Ascending aorta (tissue), 2 donors: ENCODE results near the gene MRPL10. TPM values are rescaled to one million over a fixed set of nuclear protein-coding genes. Genes with fewer than 3 reads are reported as not detected.

Experiments used
- DNase-seq, 2 donors: peaks; one replicate each; pipeline ENCODE4 v3.0.0-alpha.2; 2019; ENCODE audit warnings: low spot score in 2 of 2
- H3K27ac ChIP-seq, 2 donors: fragments of 200-600 bp; sonication (generic); one replicate each; pipeline ENCODE4 v1.5.1; 2016 to 2017; ENCODE audit warnings: mild to moderate bottlenecking in 1 of 2
- H3K27me3 ChIP-seq: fragments of 200-600 bp; sonication (generic); one replicate; pipeline ENCODE4 v1.5.1; 2017
- H3K36me3 ChIP-seq, 2 donors: fragments of 200-600 bp; sonication (generic); one replicate each; pipeline ENCODE4 v1.5.1; 2016
- H3K4me1 ChIP-seq, 2 donors: fragments of 200-600 bp; sonication (generic); one replicate each; pipeline ENCODE4 v1.5.1; 2016 to 2017; ENCODE audit warnings: mild to moderate bottlenecking in 1 of 2
- H3K4me3 ChIP-seq, 2 donors: fragments of 200-600 bp; sonication (generic); one replicate each; pipeline ENCODE4 v1.5.1; 2016 to 2017; ENCODE audit warnings: mild to moderate bottlenecking in 1 of 2
- H3K9me3 ChIP-seq, 2 donors: fragments of 200-600 bp; sonication (generic); one replicate each; pipeline ENCODE4 v1.5.1; 2016
- intact Hi-C: fragments of 100-400 bp; cut with DNase I; formaldehyde crosslinking; loops from one replicate; pipeline ENCODE4 v1.15.1; 2023
- total RNA-seq: library from RNA; depleted of rRNA; stranded (reverse); fragments of >200 nt; gene quantifications from one replicate; pipeline ENCODE4 v1.1.0, GENCODE V29; 2016
- TF ChIP-seq, protein P1 (sequence below), 3 experiments: fragments of 200-600 bp in 2 of 3; fragments of 450-650 bp in 1 of 3; sonication (generic) in 2 of 3; IDR thresholded peaks; one replicate each; pipeline ENCODE4 v1.5.1; 2016 to 2019; ENCODE audit warnings: antibody characterized with exemption in 3 of 3, mild to moderate bottlenecking in 1 of 3, moderate library complexity in 1 of 3

The MRPL10 gene
- total RNA-seq, 1 donor from 2014 or later = 13.7 TPM

- Histone ChIP-seq H3K27ac (no peak overlapping the region), H3K27me3 (no peaks in the 10 kb centered on the region), H3K36me3 (no peaks in the 10 kb centered on the region), H3K4me1 (peaks cover 0 to 7% of the 10 kb centered on the region in 2 donors), H3K4me3 (no peak overlapping the region), H3K9me3 (no peaks in the 10 kb centered on the region)
- TF ChIP-seq, protein P1, sequence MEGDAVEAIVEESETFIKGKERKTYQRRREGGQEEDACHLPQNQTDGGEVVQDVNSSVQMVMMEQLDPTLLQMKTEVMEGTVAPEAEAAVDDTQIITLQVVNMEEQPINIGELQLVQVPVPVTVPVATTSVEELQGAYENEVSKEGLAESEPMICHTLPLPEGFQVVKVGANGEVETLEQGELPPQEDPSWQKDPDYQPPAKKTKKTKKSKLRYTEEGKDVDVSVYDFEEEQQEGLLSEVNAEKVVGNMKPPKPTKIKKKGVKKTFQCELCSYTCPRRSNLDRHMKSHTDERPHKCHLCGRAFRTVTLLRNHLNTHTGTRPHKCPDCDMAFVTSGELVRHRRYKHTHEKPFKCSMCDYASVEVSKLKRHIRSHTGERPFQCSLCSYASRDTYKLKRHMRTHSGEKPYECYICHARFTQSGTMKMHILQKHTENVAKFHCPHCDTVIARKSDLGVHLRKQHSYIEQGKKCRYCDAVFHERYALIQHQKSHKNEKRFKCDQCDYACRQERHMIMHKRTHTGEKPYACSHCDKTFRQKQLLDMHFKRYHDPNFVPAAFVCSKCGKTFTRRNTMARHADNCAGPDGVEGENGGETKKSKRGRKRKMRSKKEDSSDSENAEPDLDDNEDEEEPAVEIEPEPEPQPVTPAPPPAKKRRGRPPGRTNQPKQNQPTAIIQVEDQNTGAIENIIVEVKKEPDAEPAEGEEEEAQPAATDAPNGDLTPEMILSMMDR (IDR thresholded peaks at IDR 0.05) = no peak
- intact Hi-C loops = no loop called here
- no peak for DNase-seq
Measured at GRCh38 chr17:47864791-47865216, 33.5 kb upstream of the MRPL10 start.

GRCh38 chr17:47862621-47863440 lies 31.5 kb upstream of the MRPL10 start:
- Histone ChIP-seq H3K9me3 (no peaks in the 10 kb centered on the region), H3K4me1 (peaks cover 0 to 7% of the 10 kb centered on the region in 2 donors), H3K27ac (no peak overlapping the region), H3K36me3 (no peaks in the 10 kb centered on the region), H3K27me3 (no peaks in the 10 kb centered on the region), H3K4me3 (no peak overlapping the region)
- DNase-seq = no peak
- TF ChIP-seq, protein P1 (IDR thresholded peaks at IDR 0.05) = no peak
- intact Hi-C loops = no loop called here

DNA sequence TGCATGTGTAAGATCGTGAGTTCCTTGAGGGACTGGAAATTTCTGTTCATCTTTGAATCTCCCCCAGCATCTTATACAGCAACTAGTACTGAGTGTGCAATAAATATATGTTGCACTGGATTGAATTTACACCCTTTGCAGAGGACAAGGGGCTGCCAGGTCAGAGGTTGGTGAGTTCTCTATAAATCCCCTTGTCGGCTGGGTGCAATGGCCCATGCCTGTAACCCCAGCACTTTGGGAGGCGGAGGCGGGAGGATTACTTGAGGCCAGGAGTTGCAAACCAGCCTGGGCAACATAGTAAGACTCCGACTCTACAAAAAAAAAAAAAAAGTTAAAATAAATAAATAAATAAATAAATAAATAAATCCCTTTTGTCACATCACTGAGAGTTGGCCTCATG lies 29.0 kb upstream of the MRPL10 start:
- Histone ChIP-seq H3K4me1 (peaks cover 0 to 7% of the 10 kb centered on the region in 2 donors), H3K4me3 (no peak overlapping the region), H3K9me3 (no peaks in the 10 kb centered on the region), H3K27ac (no peak overlapping the region), H3K36me3 (no peaks in the 10 kb centered on the region), H3K27me3 (peaks cover 12% of the 10 kb centered on the region)
- DNase-seq = no peak
- intact Hi-C loops = no loop called here
- TF ChIP-seq, protein P1 (IDR thresholded peaks at IDR 0.05) = no peak

GRCh38 chr17:47857551-47858455 lies 26.5 kb upstream of the MRPL10 start:
- no peaks in the 10 kb centered on the region for H3K36me3 ChIP-seq
- TF ChIP-seq, protein P1 (IDR thresholded peaks at IDR 0.05) = no peak
- no peaks in the 10 kb centered on the region for H3K9me3 ChIP-seq
- intact Hi-C loops = no loop called here
- peaks cover 24% of the 10 kb centered on the region for H3K27me3 ChIP-seq
- H3K27ac ChIP-seq = no peak overlapping the region
- no peak for DNase-seq
- no peak overlapping the region for H3K4me3 ChIP-seq
- peaks cover 0 to 4% of the 10 kb centered on the region in 2 donors for H3K4me1 ChIP-seq

DNA sequence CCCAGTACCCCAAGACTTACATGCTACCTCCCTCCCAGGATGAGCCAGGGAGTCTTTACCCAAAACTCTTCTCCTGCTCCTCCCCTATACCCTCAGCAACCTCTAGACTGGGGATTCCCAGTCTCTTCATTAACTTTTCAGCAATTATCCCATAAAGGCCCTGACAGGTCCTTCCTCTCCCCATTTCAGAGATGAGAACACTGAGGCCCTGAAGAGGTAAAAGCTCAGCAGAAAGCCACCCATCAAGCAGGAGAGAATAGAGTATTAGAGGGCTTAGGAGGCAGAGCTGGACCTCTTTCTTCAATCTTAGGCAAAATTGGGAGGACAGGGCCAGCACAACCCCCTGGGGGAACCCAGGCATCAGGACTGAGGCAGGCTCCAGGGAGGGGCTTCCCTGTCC lies 25.5 kb upstream of the MRPL10 start:
- Histone ChIP-seq H3K9me3 (no peaks in the 10 kb centered on the region), H3K36me3 (no peaks in the 10 kb centered on the region), H3K27me3 (peaks cover 30% of the 10 kb centered on the region), H3K27ac (no peak overlapping the region), H3K4me1 (peaks cover 0 to under 1% of the 10 kb centered on the region in 2 donors), H3K4me3 (no peak overlapping the region)
- no peak for DNase-seq
- intact Hi-C loops = no loop called here
- TF ChIP-seq, protein P1 (IDR thresholded peaks at IDR 0.05) = no peak
